ENCODE measurements around the gene ITGA2. TPM values are rescaled to one million over a fixed set of nuclear protein-coding genes. Genes with fewer than 3 reads are reported as not detected.

ITGA2 gene
- total and polyA plus RNA-seq, 2 of the 8 experiments (the other 6 are each of a cell fraction or from before 2014, with no cell fraction given): 1.4 to 7.7 TPM

- peaks cover 15% of the 10 kb centered on the region for H3K23me2 ChIP-seq (ENCODE audit: low read depth, low read length)
- H4K8ac ChIP-seq (ENCODE audit: extremely low read depth, insufficient read depth, low read length): no peak overlapping the region
- H3K4me1 ChIP-seq (replicated peaks in 1 of 4; ENCODE audit: control insufficient read depth in 3 of 4, insufficient read depth in 4 of 4, low read length in 3 of 4): no peaks in the 10 kb centered on the region; a peak in 1 of 7 replicates
- H3K23ac ChIP-seq (ENCODE audit: insufficient read length): no peak overlapping the region
- no peaks in the 10 kb centered on the region for H3K9me3 ChIP-seq (ENCODE audit: insufficient read depth in 2 of 2, low read depth in 1 of 2, low read length in 1 of 2)
- H4K91ac ChIP-seq (replicated peaks; ENCODE audit: insufficient read length, low read length): no peak overlapping the region
- H3K4me2 ChIP-seq (ENCODE audit: insufficient read depth in 1 of 2, low read depth in 2 of 2, low read length in 2 of 2): no peak overlapping the region; a peak in 1 of 4 replicates
- H2BK12ac ChIP-seq (ENCODE audit: low read depth, low read length): no peak overlapping the region
- no peak overlapping the region for H2BK15ac ChIP-seq (ENCODE audit: low read length)
- no peak overlapping the region for H3K9ac ChIP-seq (replicated peaks in 1 of 4; ENCODE audit: extremely low read depth in 1 of 4, low read depth in 3 of 4, low read length in 3 of 4)
- POLR2A ChIA-PET (ENCODE audit: partially characterized antibody): no interaction called here
- no peak overlapping the region for H2BK120ac ChIP-seq (replicated peaks; ENCODE audit: low read depth, low read length)
- no peak overlapping the region for H2BK5ac ChIP-seq (ENCODE audit: low read depth, low read length)
- no peak overlapping the region for H2AK5ac ChIP-seq (ENCODE audit: low read depth, low read length)
- CTCF ChIA-PET (ENCODE audit: partially characterized antibody): interaction anchor here (0.6 to 6.5 kb wide), 4 partner anchors 11 to 48 kb away, joined by 3 to 44 read pairs (median 4); no protein-coding TSS in a partner anchor
- no peak overlapping the region for H3K18ac ChIP-seq (ENCODE audit: extremely low read depth, low read length)
- no peak overlapping the region for H3K27ac ChIP-seq (ENCODE audit: low read depth, low read length)
- H3K14ac ChIP-seq (ENCODE audit: insufficient read length): no peak overlapping the region
- no peak overlapping the region for H2AFZ ChIP-seq (ENCODE audit: low read length)
- H3K36me3 ChIP-seq (ENCODE audit: control insufficient read depth in 2 of 4, insufficient read depth in 4 of 4, low read length in 3 of 4): no peaks in the 10 kb centered on the region; a peak in 1 of 8 replicates
- H3K56ac ChIP-seq (replicated peaks; ENCODE audit: insufficient read length, low read depth, low read length): no peak overlapping the region
- DNase-seq (ENCODE audit: low read depth in 1 of 2, low spot score in 2 of 2) (no peak), FAIRE-seq (no peak)
- WGBS, 2 experiments (ENCODE audit: extremely low coverage in 1 of 2, insufficient coverage in 1 of 2, insufficient read length in 1 of 2, insufficient replicate concordance in 2 of 2, low coverage in 1 of 2, low lambda C conversion rate in 2 of 2, missing lambda C conversion rate in 1 of 2): 89% methylated on average over 4 of the region's 4 CpGs; no CpG with 5 or more reads in 1 of the 2 experiments
- TF ChIP-seq TBP (IDR thresholded peaks at IDR 0.05; ENCODE audit: low read depth, low read length): no peak
- no peak for TF ChIP-seq SRF (IDR thresholded peaks at IDR 0.05; ENCODE audit: low read depth, low read length)
- TF ChIP-seq ATF2 (IDR thresholded peaks at IDR 0.05; ENCODE audit: low read length): no peak
- TF ChIP-seq MAX (IDR thresholded peaks at IDR 0.05): no peak
- TF ChIP-seq SIRT6 (IDR thresholded peaks at IDR 0.05; ENCODE audit: low read length): no peak
- no peaks in the 10 kb centered on the region for H4K20me1 ChIP-seq (replicated peaks in 1 of 2; ENCODE audit: control insufficient read depth in 1 of 2, insufficient read depth in 2 of 2, low read length in 2 of 2)
- H3K79me1 ChIP-seq (ENCODE audit: low read depth, low read length): no peaks in the 10 kb centered on the region
- H4K5ac ChIP-seq (ENCODE audit: insufficient read length, low read depth, low read length): no peak overlapping the region
- H3K27me3 ChIP-seq (replicated peaks in 1 of 4; ENCODE audit: control insufficient read depth in 3 of 4, extremely low read depth in 1 of 4, insufficient read depth in 3 of 4, low read length in 3 of 4): peaks cover 0 to 13% (median 10%) of the 10 kb centered on the region in 4 experiments; a peak in 4 of 7 replicates
- H2BK20ac ChIP-seq (ENCODE audit: low read length): no peak overlapping the region
- H3K4me3 ChIP-seq (ENCODE audit: extremely low read depth in 1 of 4, insufficient read depth in 2 of 4, low read depth in 3 of 4, low read length in 4 of 4): no peak overlapping the region
- H3K79me2 ChIP-seq (ENCODE audit: control insufficient read depth in 1 of 2, insufficient read depth in 2 of 2, low read length in 2 of 2): no peaks in the 10 kb centered on the region
- no peak overlapping the region for H3K4ac ChIP-seq (replicated peaks; ENCODE audit: insufficient read length, low read depth, low read length)
These were observed 1.3 kb upstream of the ITGA2 start for GRCh38 chr5:52987711-52988331.

Data from H1 (cell line).